ENCODE measurements around the gene PHKG2. TPM values are rescaled to one million over a fixed set of nuclear protein-coding genes. Genes with fewer than 3 reads are reported as not detected.

PHKG2 gene
- total RNA-seq, 4 donors from 2014 or later = 29.9 to 46.2 (median 33.3) TPM

GRCh38 chr16:30715750-30716445 lies 32.3 kb upstream of the PHKG2 start:
- no peak for DNase-seq (ENCODE audit: low spot score in 2 of 2)
- peaks cover 3 to 100% (median 56%) of the 10 kb centered on the region in 3 donors for H3K36me3 ChIP-seq

GRCh38 chr16:30720086-30720485 lies 28.1 kb upstream of the PHKG2 start:
- TF ChIP-seq POLR2A (IDR thresholded peaks at IDR 0.05) = no peak
- TF ChIP-seq EP300 (IDR thresholded peaks at IDR 0.05) = no peak
- no peak for TF ChIP-seq CTCF (IDR thresholded peaks at IDR 0.05)
- Histone ChIP-seq H3K9me3 (no peaks in the 10 kb centered on the region), H3K27me3 (no peaks in the 10 kb centered on the region), H3K27ac (no peak overlapping the region), H3K4me3 (no peak overlapping the region), H3K36me3 (peaks cover 6 to 100% (median 62%) of the 10 kb centered on the region in 3 donors), H3K4me1 (no peaks in the 10 kb centered on the region)
- WGBS, 2 donors = 82 to 83% methylated on average over 11 of the region's 11 CpGs
- DNase-seq (ENCODE audit: low spot score in 2 of 2) = no peak

More at GRCh38 chr16:30715750-30716445, 32.3 kb upstream of the PHKG2 start:
- Histone ChIP-seq H3K27ac (peak overlapping the region in 2 of 4 donors; percentile 58 to 70), H3K4me3 (no peak overlapping the region), H3K4me1 (peaks cover 0 to 4% (median 0%) of the 10 kb centered on the region in 4 donors), H3K9me3 (no peaks in the 10 kb centered on the region), H3K27me3 (no peaks in the 10 kb centered on the region)
- 74 to 80% methylated on average over 17 of the region's 17 CpGs for WGBS, 2 donors
- TF ChIP-seq POLR2A (IDR thresholded peaks at IDR 0.05) = no peak
- TF ChIP-seq CTCF (IDR thresholded peaks at IDR 0.05) = no peak
- no peak for TF ChIP-seq EP300 (IDR thresholded peaks at IDR 0.05)

- Histone ChIP-seq H3K4me1 (no peaks in the 10 kb centered on the region), H3K4me3 (no peak overlapping the region), H3K27ac (no peak overlapping the region), H3K9me3 (no peaks in the 10 kb centered on the region), H3K36me3 (peaks cover 6 to 100% (median 62%) of the 10 kb centered on the region in 3 donors), H3K27me3 (no peaks in the 10 kb centered on the region)
- TF ChIP-seq EP300 (IDR thresholded peaks at IDR 0.05) (no peak), POLR2A (IDR thresholded peaks at IDR 0.05) (no peak), CTCF (IDR thresholded peaks at IDR 0.05) (no peak)
- DNase-seq (ENCODE audit: low spot score in 2 of 2) = no peak
- 85 to 92% methylated on average over 8 to 9 of the region's 9 CpGs for WGBS, 2 donors
These were observed 27.5 kb upstream of the PHKG2 start for GRCh38 chr16:30720694-30721093.

GRCh38 chr16:30721167-30721566 lies 27.1 kb upstream of the PHKG2 start:
- TF ChIP-seq EP300 (IDR thresholded peaks at IDR 0.05) (no peak), CTCF (IDR thresholded peaks at IDR 0.05) (no peak), POLR2A (IDR thresholded peaks at IDR 0.05) (no peak)
- 93% methylated on average over 8 of the region's 8 CpGs for WGBS, 2 donors
- H3K36me3 ChIP-seq = peaks cover 6 to 100% (median 57%) of the 10 kb centered on the region in 3 donors

GRCh38 chr16:30721606-30722005 lies 26.6 kb upstream of the PHKG2 start:
- TF ChIP-seq CTCF (IDR thresholded peaks at IDR 0.05) (no peak), EP300 (IDR thresholded peaks at IDR 0.05) (no peak), POLR2A (IDR thresholded peaks at IDR 0.05) (no peak)
- Histone ChIP-seq H3K36me3 (peaks cover 6 to 100% (median 56%) of the 10 kb centered on the region in 3 donors), H3K27ac (no peak overlapping the region), H3K4me3 (no peak overlapping the region), H3K9me3 (no peaks in the 10 kb centered on the region), H3K4me1 (peaks cover 0 to 7% (median 0%) of the 10 kb centered on the region in 4 donors), H3K27me3 (no peaks in the 10 kb centered on the region)
- 90 to 94% methylated on average over 1 of the region's 1 CpG for WGBS, 2 donors
- DNase-seq (ENCODE audit: low spot score in 2 of 2) = no peak

More at GRCh38 chr16:30721167-30721566, 27.1 kb upstream of the PHKG2 start:
- no peak for DNase-seq (ENCODE audit: low spot score in 2 of 2)
- H3K27ac ChIP-seq = no peak overlapping the region
- peaks cover 0 to 3% (median 0%) of the 10 kb centered on the region in 4 donors for H3K4me1 ChIP-seq
- H3K27me3 ChIP-seq = no peaks in the 10 kb centered on the region
- no peak overlapping the region for H3K4me3 ChIP-seq
- no peaks in the 10 kb centered on the region for H3K9me3 ChIP-seq
